OCI-LY1 (cell line): ENCODE measurements around the gene SDHD.
"Not testable (repeated sequence)": the region's sequence is repeated elsewhere in the genome, so short reads cannot be mapped to it uniquely, and the experiment has no call there.

Experiments used
- H2AFZ ChIP-seq: fragments of 200-600 bp; sonication (generic), shearing (Covaris generic); 2 replicates; pipeline ENCODE4 v1.6.0; 2014; ENCODE audit warnings: antibody characterized with exemption, mild to moderate bottlenecking, low read length
- H3F3A ChIP-seq: fragments of 200-600 bp; sonication (generic), shearing (Covaris generic); 2 replicates; pipeline ENCODE4 v1.6.0; 2014; ENCODE audit warnings: mild to moderate bottlenecking, antibody characterized with exemption, low read length, moderate library complexity; ENCODE audit not compliant: insufficient read depth
- H3K27ac ChIP-seq: fragments of 200-600 bp; sonication (generic); 2 replicates; pipeline ENCODE4 v1.5.1; 2014; ENCODE audit warnings: low read length, mixed run types, mild to moderate bottlenecking, low read depth; ENCODE audit not compliant: poor library complexity, severe bottlenecking
- H3K27me3 ChIP-seq: fragments of 200-600 bp; sonication (generic); 2 replicates; pipeline ENCODE4 v1.6.0; 2014; ENCODE audit warnings: antibody characterized with exemption, mild to moderate bottlenecking, low read length, moderate library complexity; ENCODE audit not compliant: insufficient read depth
- H3K36me3 ChIP-seq: fragments of 200-600 bp; sonication (generic); 2 replicates; pipeline ENCODE4 v1.6.1; 2014; ENCODE audit warnings: mild to moderate bottlenecking, antibody characterized with exemption, low read length, moderate library complexity, mixed read lengths; ENCODE audit not compliant: insufficient read depth
- H3K4me1 ChIP-seq: fragments of 200-600 bp; sonication (generic); 2 replicates; pipeline ENCODE4 v1.5.1; 2014; ENCODE audit warnings: mild to moderate bottlenecking, low read length, moderate library complexity; ENCODE audit not compliant: insufficient read depth, severe bottlenecking
- H3K4me2 ChIP-seq: fragments of 200-600 bp; sonication (generic), shearing (Covaris generic); 2 replicates; pipeline ENCODE4 v1.6.1; 2014; ENCODE audit warnings: low read length
- H3K4me3 ChIP-seq: fragments of 200-600 bp; sonication (generic); 2 replicates; pipeline ENCODE4 v1.5.1; 2014; ENCODE audit warnings: low read length, low read depth, mild to moderate bottlenecking, mixed read lengths; ENCODE audit not compliant: poor library complexity, severe bottlenecking
- H3K79me2 ChIP-seq: fragments of 200-600 bp; shearing (Covaris generic); 2 replicates; pipeline ENCODE4 v1.6.1; 2016; ENCODE audit warnings: mixed run types, low read length, mixed read lengths; ENCODE audit not compliant: insufficient read depth
- H3K9ac ChIP-seq: fragments of 200-600 bp; sonication (generic), shearing (Covaris generic); 2 replicates; pipeline ENCODE4 v1.6.1; 2014; ENCODE audit warnings: mild to moderate bottlenecking, low read length, mixed read lengths
- H3K9me2 ChIP-seq: fragments of 200-600 bp; sonication (generic), shearing (Covaris generic); 2 replicates; pipeline ENCODE4 v1.6.1; 2014; ENCODE audit warnings: low read depth, mild to moderate bottlenecking, low read length, mixed read lengths
- H3K9me3 ChIP-seq: fragments of 200-600 bp; shearing (Covaris generic); 2 replicates; pipeline ENCODE4 v1.6.1; 2014; ENCODE audit warnings: low read length, mixed read lengths
- H4K20me1 ChIP-seq: fragments of 200-600 bp; sonication (generic), shearing (Covaris generic); 2 replicates; pipeline ENCODE4 v1.6.0; 2016; ENCODE audit warnings: mild to moderate bottlenecking, low read length; ENCODE audit not compliant: insufficient read depth
- EZH2 ChIP-seq: fragments of 200-600 bp; sonication (generic), shearing (Covaris generic); IDR thresholded peaks from 2 replicates; pipeline ENCODE4 v1.8.0; 2017; ENCODE audit warnings: borderline replicate concordance, mixed run types, mild to moderate bottlenecking, antibody characterized with exemption, low read length, moderate library complexity, mixed read lengths
- TF ChIP-seq, protein P1 (sequence below): fragments of 200-600 bp; sonication (generic), shearing (Covaris generic); IDR thresholded peaks from 2 replicates; pipeline ENCODE4 v1.5.1; 2017; ENCODE audit warnings: mild to moderate bottlenecking, antibody characterized with exemption, low read length, moderate library complexity, mixed read lengths

The SDHD gene

DNA sequence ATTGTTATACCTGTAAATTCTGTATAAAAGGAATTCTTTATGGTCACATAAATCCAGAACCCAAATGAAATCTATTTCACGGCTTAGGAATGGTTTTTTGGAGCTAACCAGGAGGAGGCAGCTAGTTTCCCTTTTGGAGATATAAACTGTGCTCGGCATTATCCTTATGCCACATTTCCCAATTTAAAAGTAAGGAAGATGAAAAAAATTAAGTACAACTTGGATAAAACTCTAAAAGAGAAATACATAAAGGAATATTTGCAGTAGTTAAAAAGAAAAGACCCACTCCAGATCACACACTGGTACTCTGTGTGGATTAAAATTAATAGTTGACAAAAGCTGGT, 43.7 kb upstream of the SDHD start:
- Histone ChIP-seq H3K36me3 (peaks cover 96% of the 10 kb centered on the region), H3K4me2 (no peak overlapping the region)

GRCh38 chr11:112044961-112045360, 41.7 kb upstream of the SDHD start:
- Histone ChIP-seq H3K4me1 (no peaks in the 10 kb centered on the region), H3K9ac (no peak overlapping the region), H3K9me3 (no peaks in the 10 kb centered on the region), H4K20me1 (no peaks in the 10 kb centered on the region), H3K4me2 (no peak overlapping the region), H3K27me3 (no peaks in the 10 kb centered on the region), H3K4me3 (no peak overlapping the region), H2AFZ (no peak overlapping the region), H3K27ac (no peak overlapping the region), H3K79me2 (peaks cover 14% of the 10 kb centered on the region; the same call in 1 of the 2 replicates), H3F3A (no peaks in the 10 kb centered on the region), H3K9me2 (no peaks in the 10 kb centered on the region), H3K36me3 (peaks cover 98% of the 10 kb centered on the region)
- no peak for TF ChIP-seq EZH2
- TF ChIP-seq, protein P1, sequence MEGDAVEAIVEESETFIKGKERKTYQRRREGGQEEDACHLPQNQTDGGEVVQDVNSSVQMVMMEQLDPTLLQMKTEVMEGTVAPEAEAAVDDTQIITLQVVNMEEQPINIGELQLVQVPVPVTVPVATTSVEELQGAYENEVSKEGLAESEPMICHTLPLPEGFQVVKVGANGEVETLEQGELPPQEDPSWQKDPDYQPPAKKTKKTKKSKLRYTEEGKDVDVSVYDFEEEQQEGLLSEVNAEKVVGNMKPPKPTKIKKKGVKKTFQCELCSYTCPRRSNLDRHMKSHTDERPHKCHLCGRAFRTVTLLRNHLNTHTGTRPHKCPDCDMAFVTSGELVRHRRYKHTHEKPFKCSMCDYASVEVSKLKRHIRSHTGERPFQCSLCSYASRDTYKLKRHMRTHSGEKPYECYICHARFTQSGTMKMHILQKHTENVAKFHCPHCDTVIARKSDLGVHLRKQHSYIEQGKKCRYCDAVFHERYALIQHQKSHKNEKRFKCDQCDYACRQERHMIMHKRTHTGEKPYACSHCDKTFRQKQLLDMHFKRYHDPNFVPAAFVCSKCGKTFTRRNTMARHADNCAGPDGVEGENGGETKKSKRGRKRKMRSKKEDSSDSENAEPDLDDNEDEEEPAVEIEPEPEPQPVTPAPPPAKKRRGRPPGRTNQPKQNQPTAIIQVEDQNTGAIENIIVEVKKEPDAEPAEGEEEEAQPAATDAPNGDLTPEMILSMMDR: no peak

More for the DNA sequence above, 43.7 kb upstream of the SDHD start:
- H3K27me3 ChIP-seq: no peaks in the 10 kb centered on the region
- no peaks in the 10 kb centered on the region for H3K4me1 ChIP-seq
- no peak overlapping the region for H3K9ac ChIP-seq
- no peaks in the 10 kb centered on the region for H3K9me2 ChIP-seq
- H3K27ac ChIP-seq: no peak overlapping the region
- H4K20me1 ChIP-seq: no peaks in the 10 kb centered on the region
- TF ChIP-seq EZH2: no peak
- TF ChIP-seq, protein P1: no peak
- no peak overlapping the region for H2AFZ ChIP-seq
- H3K9me3 ChIP-seq: no peaks in the 10 kb centered on the region
- no peaks in the 10 kb centered on the region for H3F3A ChIP-seq
- peaks cover 6% of the 10 kb centered on the region; the same call in 1 of the 2 replicates for H3K79me2 ChIP-seq
- no peak overlapping the region for H3K4me3 ChIP-seq

DNA sequence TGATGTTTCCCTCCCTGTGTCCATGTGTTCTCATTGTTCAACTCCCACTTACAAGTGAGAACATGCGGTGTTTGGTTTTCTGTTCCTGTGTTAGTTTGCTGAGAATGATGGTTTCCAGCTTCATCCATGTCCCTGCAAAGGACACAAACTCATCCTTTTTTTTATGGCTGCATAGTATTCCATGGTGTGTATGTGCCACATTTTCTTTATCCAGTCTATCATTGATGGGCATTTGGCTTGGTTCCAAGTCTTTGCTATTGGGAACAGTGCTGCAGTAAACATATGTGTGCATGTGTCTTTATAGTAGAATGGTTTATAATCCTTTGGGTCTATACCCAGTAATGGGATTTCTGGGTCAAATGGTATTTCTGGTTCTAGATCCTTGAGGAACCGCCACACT, 40.0 kb upstream of the SDHD start:
- not testable (repeated sequence) for H4K20me1 ChIP-seq, H3F3A ChIP-seq, H3K27ac ChIP-seq, H3K9me2 ChIP-seq, H2AFZ ChIP-seq, H3K27me3 ChIP-seq, H3K9me3 ChIP-seq, H3K9ac ChIP-seq, H3K4me2 ChIP-seq, H3K4me3 ChIP-seq
- peaks cover 100% of the 10 kb centered on the region for H3K36me3 ChIP-seq
- peaks cover 11% of the 10 kb centered on the region for H3K4me1 ChIP-seq
- H3K79me2 ChIP-seq: peaks cover 14% of the 10 kb centered on the region; the same call in 1 of the 2 replicates

DNA sequence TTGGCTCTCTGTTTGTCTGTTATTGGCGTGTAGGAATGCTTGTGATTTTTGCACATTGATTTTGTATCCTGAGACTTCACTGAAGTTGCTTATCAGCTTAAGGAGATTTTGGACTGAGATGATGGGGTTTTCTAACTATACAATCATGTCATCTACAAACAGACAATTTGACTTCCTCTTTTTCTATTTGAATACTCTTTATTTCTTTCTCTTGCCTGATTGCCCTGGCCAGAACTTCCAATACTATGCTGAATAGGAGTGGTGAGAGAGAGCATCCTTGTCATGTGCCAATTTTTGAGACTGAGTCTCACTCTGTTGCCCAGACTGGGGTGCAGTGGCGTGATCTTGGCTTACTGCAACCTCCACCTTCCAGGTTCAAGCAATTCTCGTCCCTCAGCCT, 38.4 kb upstream of the SDHD start:
- not testable (repeated sequence) for H3K9me3 ChIP-seq, H3K9me2 ChIP-seq, H3K4me3 ChIP-seq, H4K20me1 ChIP-seq, H3K79me2 ChIP-seq, H3F3A ChIP-seq, H3K27me3 ChIP-seq, H2AFZ ChIP-seq, H3K27ac ChIP-seq, H3K4me2 ChIP-seq, H3K9ac ChIP-seq
- Histone ChIP-seq H3K4me1 (peaks cover 11% of the 10 kb centered on the region), H3K36me3 (peaks cover 100% of the 10 kb centered on the region)
